ENCODE results near the gene CD96.
"Not testable (repeated sequence)": the region's sequence is repeated elsewhere in the genome, so short reads cannot be mapped to it uniquely, and the experiment has no call there.

The CD96 gene, protein sequence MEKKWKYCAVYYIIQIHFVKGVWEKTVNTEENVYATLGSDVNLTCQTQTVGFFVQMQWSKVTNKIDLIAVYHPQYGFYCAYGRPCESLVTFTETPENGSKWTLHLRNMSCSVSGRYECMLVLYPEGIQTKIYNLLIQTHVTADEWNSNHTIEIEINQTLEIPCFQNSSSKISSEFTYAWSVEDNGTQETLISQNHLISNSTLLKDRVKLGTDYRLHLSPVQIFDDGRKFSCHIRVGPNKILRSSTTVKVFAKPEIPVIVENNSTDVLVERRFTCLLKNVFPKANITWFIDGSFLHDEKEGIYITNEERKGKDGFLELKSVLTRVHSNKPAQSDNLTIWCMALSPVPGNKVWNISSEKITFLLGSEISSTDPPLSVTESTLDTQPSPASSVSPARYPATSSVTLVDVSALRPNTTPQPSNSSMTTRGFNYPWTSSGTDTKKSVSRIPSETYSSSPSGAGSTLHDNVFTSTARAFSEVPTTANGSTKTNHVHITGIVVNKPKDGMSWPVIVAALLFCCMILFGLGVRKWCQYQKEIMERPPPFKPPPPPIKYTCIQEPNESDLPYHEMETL
- 227 to 321 (median 247) reads per million in 4 donors for total RNA-seq

DNA sequence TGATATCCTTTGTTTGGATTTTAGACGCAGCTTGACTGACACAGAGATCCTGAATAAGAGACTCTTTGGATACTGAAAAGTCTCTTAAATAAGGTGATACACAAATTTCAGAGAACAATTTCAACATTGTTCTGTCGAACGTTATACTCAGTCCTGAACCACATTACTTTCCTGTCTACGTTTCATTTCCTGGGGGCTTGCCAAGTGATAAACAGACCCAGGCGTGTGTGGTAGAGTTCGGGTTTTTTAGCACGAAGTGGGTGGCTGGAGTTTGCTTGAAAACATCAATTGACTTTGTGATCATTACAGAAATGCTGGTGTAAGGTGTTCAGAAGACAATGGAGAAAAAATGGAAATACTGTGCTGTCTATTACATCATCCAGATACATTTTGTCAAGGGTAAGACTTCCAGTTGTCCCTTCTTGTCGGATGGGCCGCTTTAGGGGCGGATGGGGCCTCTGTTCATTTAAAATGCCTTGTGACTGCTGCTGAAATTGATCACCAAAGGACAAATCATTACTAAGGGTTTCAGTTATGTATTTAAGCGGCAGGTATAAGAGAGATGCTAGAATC, at the start of gene CD96:
Gene CD96 (plus strand): TSS at position 287 of the 573 bp plus-strand sequence. CDS start 52 bp downstream, at position 339.
- peak in 4 of 5 donors; percentile 45 to 90 (median 57) for DNase-seq

- DNase-seq: no peak
Observed at GRCh38 chr3:111493276-111493675, 48.7 kb upstream of the CD96 start.

- DNase-seq: no peak
Observed at GRCh38 chr3:111496894-111497559, 45.0 kb upstream of the CD96 start.

- no peak for DNase-seq
Observed at GRCh38 chr3:111498022-111498421, 44.0 kb upstream of the CD96 start.

DNA sequence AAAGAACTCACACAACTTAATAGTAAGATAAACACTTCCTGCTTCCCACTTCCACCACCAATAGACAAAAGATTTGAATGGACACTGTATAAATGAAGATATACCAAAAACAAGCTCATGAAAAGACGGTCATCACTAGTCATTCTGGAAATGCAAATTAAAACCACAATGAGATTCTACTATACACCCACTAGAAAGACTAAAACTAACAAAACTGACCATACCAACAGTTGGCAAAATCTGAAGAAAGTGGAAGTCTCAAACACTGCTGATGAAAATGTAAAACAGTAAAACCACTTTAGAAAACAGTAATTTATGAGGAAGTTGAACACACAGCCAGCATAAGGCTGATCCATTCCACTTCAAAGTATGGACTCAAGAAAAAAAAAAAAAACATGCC, 35.6 kb upstream of the CD96 start:
- no peak for DNase-seq

- DNase-seq: no peak
Observed at GRCh38 chr3:111509308-111509707, 32.7 kb upstream of the CD96 start.

GRCh38 chr3:111517801-111518200, 24.2 kb upstream of the CD96 start:
- DNase-seq: no peak

- no peak for DNase-seq
Observed at GRCh38 chr3:111519178-111519855, 22.7 kb upstream of the CD96 start.

DNA sequence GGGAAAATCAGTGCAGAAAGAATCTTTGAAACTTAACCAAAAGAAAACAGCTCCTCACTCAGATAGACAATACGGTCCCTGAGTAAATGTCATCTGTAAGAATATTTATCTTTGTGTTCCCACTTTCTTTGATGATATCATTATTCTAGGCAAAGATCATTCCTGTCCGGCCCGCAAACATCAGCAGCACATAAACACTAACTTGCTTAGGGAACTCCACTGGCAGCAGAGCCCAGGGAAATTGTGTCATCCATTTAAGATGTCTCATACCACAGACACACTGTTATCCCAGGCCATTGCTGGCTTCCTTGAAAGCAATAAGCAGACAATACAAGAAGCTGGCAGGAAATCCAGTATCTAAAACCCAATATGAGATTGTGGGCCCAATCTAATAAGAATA, 20.1 kb upstream of the CD96 start:
- DNase-seq: no peak

- DNase-seq: not testable (repeated sequence)
Observed at GRCh38 chr3:111524486-111524885, 17.5 kb upstream of the CD96 start.

GRCh38 chr3:111531446-111531845, 10.6 kb upstream of the CD96 start:
- no peak for DNase-seq

GRCh38 chr3:111534701-111535100, 7.3 kb upstream of the CD96 start:
- no peak for DNase-seq

GRCh38 chr3:111538111-111538510, 3.9 kb upstream of the CD96 start:
- no peak for DNase-seq

GRCh38 chr3:111538681-111539083, 3.3 kb upstream of the CD96 start:
- DNase-seq: peak in 1 of 5 donors; percentile 58

DNA sequence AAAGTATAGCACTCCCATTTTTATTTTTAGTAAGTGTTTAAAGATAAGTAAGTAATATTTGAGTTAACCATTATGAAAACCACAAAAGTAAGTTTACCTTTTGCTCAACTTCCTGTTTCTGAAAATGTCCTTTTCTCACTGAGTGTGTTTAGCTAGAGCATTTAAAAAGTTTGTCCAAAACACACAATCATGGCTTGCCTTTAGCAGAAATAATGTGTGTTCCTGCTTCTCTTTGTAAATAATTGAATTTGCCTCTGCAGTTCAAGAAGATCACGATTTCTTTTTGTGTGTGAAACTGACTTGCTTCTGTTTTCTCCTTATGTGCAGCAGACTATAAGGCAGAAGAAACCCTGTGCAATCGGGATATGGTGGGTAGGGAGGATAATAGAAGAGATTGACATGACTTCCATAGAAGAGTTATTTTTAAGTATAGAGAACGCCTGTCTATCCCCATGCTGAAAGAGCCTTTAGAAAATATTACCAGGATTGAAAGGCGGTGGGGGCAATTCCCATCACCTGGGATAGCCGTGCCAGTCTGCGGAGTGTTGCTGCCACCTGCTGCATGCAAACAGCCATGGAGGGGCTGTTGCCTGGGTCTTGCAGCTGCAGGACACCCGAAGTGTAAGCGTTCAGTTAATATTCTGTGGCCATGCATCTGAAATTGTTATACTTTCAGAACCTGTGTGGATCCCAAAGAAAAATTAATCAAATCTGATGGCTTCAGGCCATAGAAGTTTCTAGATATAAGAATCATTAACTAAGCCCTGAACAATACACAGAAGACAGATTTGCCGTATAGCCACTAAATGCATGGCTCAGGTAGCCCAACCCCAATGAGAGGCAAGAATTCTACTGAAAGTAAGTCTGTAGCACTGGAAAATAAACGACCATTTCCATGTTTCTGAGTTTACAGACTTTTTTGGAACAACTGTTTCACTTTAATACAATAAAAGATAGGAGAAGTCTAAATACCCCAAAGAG, 2.4 kb upstream of the CD96 start:
- peak; percentile 26 to 65 (median 45) for DNase-seq

GRCh38 chr3:111541391-111541790, 606 bp upstream of the CD96 start:
- DNase-seq: no peak

GRCh38 chr3:111542611-111543300, 759 bp downstream of the CD96 start:
- peak in 1 of 5 donors; percentile 40 for DNase-seq

DNA sequence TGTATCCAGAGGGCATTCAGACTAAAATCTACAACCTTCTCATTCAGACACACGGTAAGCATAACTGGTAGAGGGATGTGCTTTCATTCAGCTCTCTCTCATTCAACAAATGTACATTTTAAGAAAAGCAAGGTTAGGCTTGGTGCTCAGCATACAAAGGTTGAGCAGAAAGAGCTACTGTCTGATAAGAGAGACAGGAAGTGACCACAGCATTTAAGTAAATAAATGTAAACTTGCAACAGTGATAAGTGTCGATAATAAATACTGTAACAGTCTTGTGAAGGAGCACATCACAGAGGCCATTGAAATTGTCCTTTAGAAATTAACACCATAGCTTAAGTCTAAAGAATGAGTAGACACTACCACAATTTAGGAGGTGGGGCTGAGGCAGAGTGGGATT, 3.4 kb downstream of the CD96 start:
- DNase-seq: peak in 1 of 5 donors; percentile 27

DNA sequence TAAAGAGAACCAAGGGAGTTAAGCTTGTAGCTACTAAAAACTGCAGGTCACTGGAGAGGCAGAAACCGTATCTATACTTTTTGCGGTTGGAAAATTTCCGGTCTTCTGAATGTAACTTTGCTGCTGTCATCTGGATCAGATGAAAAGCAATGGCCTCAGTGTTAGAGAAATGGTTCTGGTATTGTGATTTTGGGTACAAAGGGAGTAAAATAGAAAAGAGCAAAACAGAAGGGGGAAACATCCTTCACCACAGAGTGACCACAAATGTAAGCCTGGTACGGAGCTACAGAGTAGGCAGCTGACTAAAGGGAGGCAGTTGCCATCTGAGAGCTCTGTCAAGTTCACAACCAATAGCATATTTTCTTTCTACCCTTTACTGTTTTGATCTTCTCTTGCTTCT, 5.6 kb downstream of the CD96 start:
- DNase-seq: peak in 3 of 5 donors; percentile 18 to 88 (median 48)

DNA sequence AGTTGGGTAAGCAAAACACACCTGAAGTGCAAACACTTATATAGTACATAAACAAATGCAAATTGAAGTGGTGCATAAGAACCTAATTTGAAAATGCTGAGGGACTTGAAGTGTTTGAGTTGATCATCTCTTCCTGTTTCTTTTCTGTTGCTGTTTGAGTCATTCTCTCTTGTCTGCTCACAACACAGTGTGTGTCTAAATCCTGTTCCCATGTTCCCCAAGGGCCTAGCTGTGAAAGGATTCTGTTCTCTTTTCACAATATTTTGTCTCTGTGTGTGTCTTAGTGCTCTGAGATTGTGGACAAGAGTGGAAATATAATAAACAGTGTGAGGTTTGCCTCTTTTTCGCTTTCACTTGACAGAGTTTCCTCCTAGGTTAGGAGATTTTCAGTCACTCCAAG, 6.1 kb downstream of the CD96 start:
- DNase-seq: peak in 1 of 5 donors; percentile 69

- no peak for DNase-seq
Observed at GRCh38 chr3:111548756-111549155, 6.8 kb downstream of the CD96 start.

Data from T-helper 1 cell (primary cell).